Testis (tissue), 2 donors: ENCODE measurements around the gene ZNF160.

Experiments used
- POLR2A ChIP-seq: fragments of 450-650 bp; IDR thresholded peaks from one replicate; pipeline ENCODE4 v1.6.1; 2017; ENCODE audit warnings: antibody characterized with exemption, mild to moderate bottlenecking, moderate library complexity
- TF ChIP-seq, protein P1 (sequence below), 3 experiments: fragments of 450-650 bp in 2 of 3; fragments of 200-600 bp in 1 of 3; sonication (generic) in 1 of 3; IDR thresholded peaks; one replicate each; pipeline ENCODE4 v1.5.1; 2016 to 2019; ENCODE audit warnings: antibody characterized with exemption in 3 of 3, mild to moderate bottlenecking in 2 of 3, moderate library complexity in 1 of 3

DNA sequence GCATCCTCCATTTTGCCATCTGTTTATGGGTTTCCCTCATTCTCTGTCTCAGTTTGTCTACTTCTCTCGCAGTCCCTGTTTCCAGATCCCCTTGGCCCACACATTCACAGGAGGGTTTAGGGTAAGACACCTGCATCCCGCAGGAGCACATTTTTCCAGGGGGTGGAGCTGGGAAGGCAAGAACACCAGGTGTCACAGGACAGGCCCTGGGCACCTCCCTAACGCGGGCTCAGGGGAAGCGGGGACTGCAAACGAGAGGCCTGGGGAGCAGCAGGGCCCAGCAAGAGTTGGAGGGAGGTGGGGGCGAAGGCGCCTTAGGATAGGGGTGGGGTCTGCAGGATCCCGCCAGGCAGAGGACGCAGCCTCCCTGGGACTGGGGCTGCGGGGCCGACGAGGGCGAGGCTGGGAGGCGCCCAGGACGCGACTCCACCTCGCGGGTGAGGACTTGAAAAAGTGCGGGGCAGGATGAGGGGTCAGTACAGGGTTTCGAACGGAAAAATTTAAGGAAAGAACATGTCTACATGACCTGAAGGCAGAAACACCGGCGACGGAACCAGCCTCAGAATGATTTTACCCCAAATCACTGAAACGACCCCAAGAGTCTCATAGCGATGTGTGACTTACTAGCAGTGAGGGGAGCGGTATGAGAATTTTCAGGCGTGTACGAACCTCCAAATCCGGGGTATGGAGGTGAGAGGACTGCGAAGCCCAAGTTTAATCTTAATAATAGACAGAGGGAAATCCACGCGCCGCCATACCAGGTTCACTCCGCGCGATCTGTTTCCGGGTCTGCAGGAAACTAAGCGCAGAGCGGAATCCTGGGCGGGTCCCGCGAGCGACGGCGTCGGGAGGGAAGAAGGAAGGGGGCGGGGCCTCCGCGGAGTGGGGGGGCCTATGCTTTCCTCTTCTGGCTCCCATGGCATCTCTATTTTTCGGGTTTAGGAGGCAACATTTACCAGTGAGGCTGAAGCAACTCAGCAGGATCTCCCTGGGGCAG, 65.8 kb downstream of the ZNF160 start:
- TF ChIP-seq POLR2A: no peak
- TF ChIP-seq, protein P1, sequence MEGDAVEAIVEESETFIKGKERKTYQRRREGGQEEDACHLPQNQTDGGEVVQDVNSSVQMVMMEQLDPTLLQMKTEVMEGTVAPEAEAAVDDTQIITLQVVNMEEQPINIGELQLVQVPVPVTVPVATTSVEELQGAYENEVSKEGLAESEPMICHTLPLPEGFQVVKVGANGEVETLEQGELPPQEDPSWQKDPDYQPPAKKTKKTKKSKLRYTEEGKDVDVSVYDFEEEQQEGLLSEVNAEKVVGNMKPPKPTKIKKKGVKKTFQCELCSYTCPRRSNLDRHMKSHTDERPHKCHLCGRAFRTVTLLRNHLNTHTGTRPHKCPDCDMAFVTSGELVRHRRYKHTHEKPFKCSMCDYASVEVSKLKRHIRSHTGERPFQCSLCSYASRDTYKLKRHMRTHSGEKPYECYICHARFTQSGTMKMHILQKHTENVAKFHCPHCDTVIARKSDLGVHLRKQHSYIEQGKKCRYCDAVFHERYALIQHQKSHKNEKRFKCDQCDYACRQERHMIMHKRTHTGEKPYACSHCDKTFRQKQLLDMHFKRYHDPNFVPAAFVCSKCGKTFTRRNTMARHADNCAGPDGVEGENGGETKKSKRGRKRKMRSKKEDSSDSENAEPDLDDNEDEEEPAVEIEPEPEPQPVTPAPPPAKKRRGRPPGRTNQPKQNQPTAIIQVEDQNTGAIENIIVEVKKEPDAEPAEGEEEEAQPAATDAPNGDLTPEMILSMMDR (IDR thresholded peaks at IDR 0.05): no peak
